A549 (cell line): Measurements from ENCODE around the gene ACSL5. TPM values are rescaled to one million over a fixed set of nuclear protein-coding genes. Genes with fewer than 3 reads are reported as not detected.

Experiments
- ATAC-seq, 2 experiments: fragments of 200-7000 bp in 1 of 2; fragments of >200 bp in 1 of 2; cut with Nextera tagmentation in 1 of 2; cut with Tn5 transposase in 1 of 2; 3 replicates each; pipeline versions ENCODE4 v1.8.0 to v1.9.1; 2018 to 2020; ENCODE audit warnings: mild to moderate bottlenecking in 1 of 2, moderate library complexity in 1 of 2
- CTCF ChIA-PET: fragments of 300-600 bp; sonication (Branson Sonifier 250); formaldehyde crosslinking; extraction: SDS; loops from one replicate; lab custom pipeline; 2021; ENCODE audit warnings: antibody characterized with exemption, inconsistent platforms; lab: Yijun Ruan, JAX
- POLR2A ChIA-PET: fragments of 350-600 bp; formaldehyde crosslinking; extraction: SDS; loops from one replicate; lab custom pipeline; 2021; ENCODE audit warnings: antibody characterized with exemption, inconsistent platforms; lab: Yijun Ruan, JAX
- DNase-seq, 2 experiments: peaks; one replicate each; pipeline versions ENCODE4 v3.0.0 to v3.0.0-alpha.2; 2011 to 2016; ENCODE audit warnings: low read depth in 1 of 2, low spot score in 1 of 2
- FAIRE-seq: peaks from 2 replicates; lab custom pipeline; 2011; peaks lifted over from hg19 to GRCh38; lab: Jason Lieb, UNC
- H3K27ac ChIP-seq, 2 experiments: fragments of >200 bp; sonication (Bioruptor Twin); formaldehyde crosslinking; 3 replicates each; pipeline ENCODE4 v1.5.1; 2016 to 2017
- H3K4me1 ChIP-seq: fragments of >200 bp; sonication (Bioruptor Twin); formaldehyde crosslinking; 3 replicates; pipeline ENCODE4 v1.6.1; 2016
- H3K4me2 ChIP-seq: fragments of >200 bp; sonication (Bioruptor Twin); formaldehyde crosslinking; 3 replicates; pipeline ENCODE4 v1.6.1; 2016
- H3K4me3 ChIP-seq: fragments of >200 bp; sonication (Bioruptor Twin); formaldehyde crosslinking; 3 replicates; pipeline ENCODE4 v1.5.1; 2016
- H3K9me3 ChIP-seq: fragments of >200 bp; sonication (Bioruptor Twin); formaldehyde crosslinking; 3 replicates; pipeline ENCODE4 v1.6.1; 2016
- ATOH8 ChIP-seq: fragments of 250-450 bp; sonication (Bioruptor Pico); IDR thresholded peaks from 2 replicates; pipeline ENCODE4 v1.5.0; 2020; ENCODE audit warnings: low read depth, mild to moderate bottlenecking, moderate library complexity
- CBX2 ChIP-seq: fragments of 200-600 bp; sonication (generic); IDR thresholded peaks from 2 replicates; pipeline ENCODE4 v1.6.1; 2016; ENCODE audit warnings: low read depth, mild to moderate bottlenecking, borderline replicate concordance
- CBX8 ChIP-seq: fragments of 200-600 bp; sonication (generic); IDR thresholded peaks from 2 replicates; pipeline ENCODE4 v1.6.1; 2016
- CEBPB ChIP-seq, 2 experiments: fragments of >200 bp in 1 of 2; sonication (Bioruptor Twin) in 1 of 2; formaldehyde crosslinking in 1 of 2; IDR thresholded peaks; 2 replicates each; pipeline ENCODE4 v1.6.1; 2012 to 2016
- FOSL2 ChIP-seq, 2 experiments: fragments of 450-650 bp in 1 of 2; fragments of >200 bp in 1 of 2; sonication (Bioruptor Twin) in 1 of 2; formaldehyde crosslinking; IDR thresholded peaks; 2 replicates each; pipeline versions ENCODE4 v1.5.0 to v1.6.1; 2016 to 2020; ENCODE audit warnings: mild to moderate bottlenecking in 1 of 2, moderate library complexity in 1 of 2
- HOXA7 ChIP-seq: fragments of 250-450 bp; sonication (Bioruptor Pico); IDR thresholded peaks from 2 replicates; pipeline ENCODE4 v1.5.0; 2020; ENCODE audit warnings: mild to moderate bottlenecking, moderate library complexity
- HOXB13 ChIP-seq: fragments of 250-450 bp; sonication (Bioruptor Pico); IDR thresholded peaks from 2 replicates; pipeline ENCODE4 v1.5.0; 2020; ENCODE audit warnings: low read depth, mild to moderate bottlenecking, moderate library complexity
- JUN ChIP-seq, 2 experiments: fragments of >200 bp; sonication (Bioruptor Twin); formaldehyde crosslinking; IDR thresholded peaks; 2 replicates in 1 of 2; 3 replicates in 1 of 2; pipeline ENCODE4 v1.6.1; 2016 to 2017
- JUNB ChIP-seq: fragments of >200 bp; sonication (Bioruptor Twin); formaldehyde crosslinking; IDR thresholded peaks from 2 replicates; pipeline ENCODE4 v1.6.1; 2016
- MAFK ChIP-seq: fragments of 450-650 bp; IDR thresholded peaks from 2 replicates; pipeline ENCODE4 v1.6.1; 2014; ENCODE audit not compliant: partially characterized antibody
- POLR2A ChIP-seq: IDR thresholded peaks from 2 replicates; pipeline ENCODE4 v1.6.1; 2012; ENCODE audit warnings: mild to moderate bottlenecking, low read length
- POLR2AphosphoS2 ChIP-seq: conservative IDR thresholded peaks from 2 replicates; pipeline ENCODE4 v1.6.1; 2012; ENCODE audit warnings: low read length, improper control_type of control experiment, inconsistent platforms
- RARB ChIP-seq: fragments of 250-450 bp; sonication (Bioruptor Pico); IDR thresholded peaks from 2 replicates; pipeline ENCODE4 v1.8.0; 2021; ENCODE audit warnings: mild to moderate bottlenecking, moderate library complexity
- REST ChIP-seq: fragments of 200-600 bp; sonication (generic); IDR thresholded peaks from 2 replicates; pipeline ENCODE4 v1.6.1; 2016; ENCODE audit warnings: antibody characterized with exemption, mild to moderate bottlenecking, moderate library complexity
- RNF2 ChIP-seq: fragments of 200-600 bp; sonication (generic); IDR thresholded peaks from 2 replicates; pipeline ENCODE4 v1.6.1; 2016; ENCODE audit warnings: low read depth, mild to moderate bottlenecking, antibody characterized with exemption, moderate library complexity, borderline replicate concordance
- SREBF2 ChIP-seq: fragments of 450-650 bp; IDR thresholded peaks from 2 replicates; pipeline ENCODE4 v1.6.1; 2014; ENCODE audit warnings: mild to moderate bottlenecking, moderate library complexity
- TP53 ChIP-seq: fragments of 250-450 bp; sonication (Bioruptor Pico); IDR thresholded peaks from 2 replicates; pipeline ENCODE4 v1.5.0; 2021; ENCODE audit warnings: mild to moderate bottlenecking, moderate library complexity
- ZNF302 ChIP-seq: fragments of 250-450 bp; sonication (Bioruptor Pico); IDR thresholded peaks from 2 replicates; pipeline ENCODE4 v1.9.0; 2021; ENCODE audit warnings: inconsistent platforms, mild to moderate bottlenecking, moderate library complexity
- WGBS: methylation state at CpG from one replicate; pipeline ENCODE4 v1.1.6; 2017; ENCODE audit errors: missing lambda C conversion rate; 5-methylcytosine and 5-hydroxymethylcytosine counted together
- polyA plus RNA-seq, 4 experiments: library from polyadenylated mRNA; depleted of rRNA in 3 of 4; stranded (reverse); fragments of >200 nt; fragmentation: RNase III in 1 of 4; extraction: RNeasy Plus Mini Kit Qiagen cat#74134 plus additional on column Dnase treatment in 1 of 4; gene quantifications; 2 replicates in 3 of 4; 3 replicates in 1 of 4; pipeline ENCODE4 v1.2.3, GENCODE V29; 2011 to 2017
- TF ChIP-seq, protein P1 (sequence below): IDR thresholded peaks from 2 replicates; pipeline ENCODE4 v1.6.1; 2012
- TF ChIP-seq, protein P2 (sequence below): fragments of >200 bp; sonication (Bioruptor Twin); formaldehyde crosslinking; IDR thresholded peaks from 3 replicates; pipeline ENCODE4 v1.5.1; 2016
- TF ChIP-seq, protein P3 (sequence below): IDR thresholded peaks from 2 replicates; pipeline ENCODE4 v1.6.1; 2012; ENCODE audit warnings: low read depth, borderline replicate concordance

The ACSL5 gene
- polyA plus RNA-seq, 2 of the 4 experiments (the other 2 are of a cell fraction) = 0.15 to 0.25 TPM

DNA sequence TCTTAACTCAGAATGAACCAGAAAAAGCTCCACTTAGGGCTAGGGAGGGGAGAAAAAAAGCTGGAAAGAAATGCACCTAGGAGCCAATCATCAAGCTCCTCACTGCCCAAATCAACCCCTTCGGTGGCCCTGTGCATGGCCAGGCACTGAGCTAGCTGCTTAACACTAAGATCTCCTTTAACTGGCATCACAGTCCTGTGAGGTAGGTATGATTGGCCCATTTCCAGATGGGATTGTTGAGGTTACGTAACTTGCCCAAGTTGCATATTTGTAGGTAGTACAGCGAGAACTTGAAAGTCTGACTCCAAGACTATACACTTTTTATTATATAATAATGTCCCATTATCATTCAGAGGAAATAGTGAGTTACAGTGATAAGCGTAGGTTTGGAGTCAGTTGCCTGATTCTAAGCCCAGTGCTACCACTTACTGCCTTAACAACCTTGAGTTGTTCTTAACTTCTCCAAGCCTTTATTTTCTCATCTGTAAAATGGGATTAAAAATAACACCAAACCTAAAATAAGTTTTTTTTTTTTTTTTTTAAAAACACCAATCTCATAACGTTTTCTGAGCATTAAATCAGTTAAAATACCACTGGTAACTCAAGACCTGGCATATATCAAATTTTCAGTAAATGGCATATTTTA is 37.2 kb upstream of the ACSL5 start:
- H3K27ac ChIP-seq = no peak overlapping the region
- no peak overlapping the region for H3K4me2 ChIP-seq
- ChIA-PET POLR2A (no interaction called here), CTCF (interaction anchor here (0.7 kb wide), 2 partner anchors 691 to 1538 kb away, joined by 3 read pairs; no protein-coding TSS in a partner anchor)
- H3K4me3 ChIP-seq = no peak overlapping the region
- DNase-seq (no peak), ATAC-seq (no peak), FAIRE-seq (no peak)
- H3K4me1 ChIP-seq = no peaks in the 10 kb centered on the region
- no peaks in the 10 kb centered on the region for H3K9me3 ChIP-seq
- WGBS = 53% methylated on average over 5 of the region's 5 CpGs
- TF ChIP-seq JUN (IDR thresholded peaks at IDR 0.05) (no peak), RNF2 (no peak), REST (no peak)

DNA sequence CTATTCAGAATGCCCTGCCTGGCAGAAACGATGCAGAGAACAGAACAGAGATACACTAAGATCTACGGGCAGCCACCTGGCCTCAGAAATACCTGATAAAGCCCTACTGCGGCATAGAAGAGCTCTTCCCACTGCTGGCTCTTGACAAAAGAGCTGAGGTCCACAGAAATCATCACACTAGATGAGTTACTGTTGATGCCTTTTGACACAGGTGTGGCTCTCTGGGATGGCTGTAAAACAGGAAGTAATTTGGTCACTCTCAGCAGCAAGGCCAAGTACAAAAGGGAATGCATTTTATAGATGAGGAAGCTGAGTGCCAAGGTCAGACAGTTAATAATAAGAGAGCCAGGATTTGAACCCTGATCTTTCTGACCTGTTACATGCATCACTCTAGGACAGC is 35.0 kb upstream of the ACSL5 start:
- no peak for TF ChIP-seq POLR2A
- TF ChIP-seq TP53 = no peak
- no peak for TF ChIP-seq ATOH8 (CRISPR knock-in tag)
- TF ChIP-seq SREBF2 = no peak
- no peak for TF ChIP-seq HOXB13 (CRISPR knock-in tag)
- TF ChIP-seq, protein P1, sequence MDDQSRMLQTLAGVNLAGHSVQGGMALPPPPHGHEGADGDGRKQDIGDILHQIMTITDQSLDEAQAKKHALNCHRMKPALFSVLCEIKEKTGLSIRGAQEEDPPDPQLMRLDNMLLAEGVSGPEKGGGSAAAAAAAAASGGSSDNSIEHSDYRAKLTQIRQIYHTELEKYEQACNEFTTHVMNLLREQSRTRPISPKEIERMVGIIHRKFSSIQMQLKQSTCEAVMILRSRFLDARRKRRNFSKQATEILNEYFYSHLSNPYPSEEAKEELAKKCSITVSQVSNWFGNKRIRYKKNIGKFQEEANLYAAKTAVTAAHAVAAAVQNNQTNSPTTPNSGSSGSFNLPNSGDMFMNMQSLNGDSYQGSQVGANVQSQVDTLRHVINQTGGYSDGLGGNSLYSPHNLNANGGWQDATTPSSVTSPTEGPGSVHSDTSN = no peak
- TF ChIP-seq, protein P2, sequence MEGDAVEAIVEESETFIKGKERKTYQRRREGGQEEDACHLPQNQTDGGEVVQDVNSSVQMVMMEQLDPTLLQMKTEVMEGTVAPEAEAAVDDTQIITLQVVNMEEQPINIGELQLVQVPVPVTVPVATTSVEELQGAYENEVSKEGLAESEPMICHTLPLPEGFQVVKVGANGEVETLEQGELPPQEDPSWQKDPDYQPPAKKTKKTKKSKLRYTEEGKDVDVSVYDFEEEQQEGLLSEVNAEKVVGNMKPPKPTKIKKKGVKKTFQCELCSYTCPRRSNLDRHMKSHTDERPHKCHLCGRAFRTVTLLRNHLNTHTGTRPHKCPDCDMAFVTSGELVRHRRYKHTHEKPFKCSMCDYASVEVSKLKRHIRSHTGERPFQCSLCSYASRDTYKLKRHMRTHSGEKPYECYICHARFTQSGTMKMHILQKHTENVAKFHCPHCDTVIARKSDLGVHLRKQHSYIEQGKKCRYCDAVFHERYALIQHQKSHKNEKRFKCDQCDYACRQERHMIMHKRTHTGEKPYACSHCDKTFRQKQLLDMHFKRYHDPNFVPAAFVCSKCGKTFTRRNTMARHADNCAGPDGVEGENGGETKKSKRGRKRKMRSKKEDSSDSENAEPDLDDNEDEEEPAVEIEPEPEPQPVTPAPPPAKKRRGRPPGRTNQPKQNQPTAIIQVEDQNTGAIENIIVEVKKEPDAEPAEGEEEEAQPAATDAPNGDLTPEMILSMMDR = no peak
- TF ChIP-seq JUNB = no peak
- no peak for TF ChIP-seq CBX2
- no peak for TF ChIP-seq RARB
- no peak for TF ChIP-seq CBX8
- TF ChIP-seq, protein P3, sequence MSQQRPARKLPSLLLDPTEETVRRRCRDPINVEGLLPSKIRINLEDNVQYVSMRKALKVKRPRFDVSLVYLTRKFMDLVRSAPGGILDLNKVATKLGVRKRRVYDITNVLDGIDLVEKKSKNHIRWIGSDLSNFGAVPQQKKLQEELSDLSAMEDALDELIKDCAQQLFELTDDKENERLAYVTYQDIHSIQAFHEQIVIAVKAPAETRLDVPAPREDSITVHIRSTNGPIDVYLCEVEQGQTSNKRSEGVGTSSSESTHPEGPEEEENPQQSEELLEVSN = no peak
- TF ChIP-seq FOSL2 (IDR thresholded peaks at IDR 0.05) = no peak
- TF ChIP-seq FOSL2 (CRISPR knock-in tag; IDR thresholded peaks at IDR 0.05) = no peak
- no peak for TF ChIP-seq ZNF302
- TF ChIP-seq HOXA7 (CRISPR knock-in tag) = no peak
- no peak for TF ChIP-seq RNF2
- TF ChIP-seq CEBPB (IDR thresholded peaks at IDR 0.05) = no peak
- no peak for TF ChIP-seq POLR2AphosphoS2
- no peak for TF ChIP-seq MAFK
- 46% methylated on average over 3 of the region's 3 CpGs for WGBS
- FAIRE-seq (no peak), DNase-seq (no peak), ATAC-seq (no peak)
- Histone ChIP-seq H3K4me3 (no peak overlapping the region), H3K9me3 (no peaks in the 10 kb centered on the region), H3K4me2 (no peak overlapping the region), H3K27ac (no peak overlapping the region), H3K4me1 (no peaks in the 10 kb centered on the region)
- POLR2A ChIA-PET = no interaction called here
- CTCF ChIA-PET = interaction anchor here (1.2 kb wide), 1 partner anchor 26 kb away, joined by 3 read pairs; no protein-coding TSS in a partner anchor
